NCI-H2171 (cell line): ENCODE results near the gene SPPL2A.
"Not testable (repeated sequence)": the region's sequence is repeated elsewhere in the genome, so short reads cannot be mapped to it uniquely, and the experiment has no call there.

Experiments used
- DNase-seq: peaks from one replicate; lab custom pipeline; 2025; lab: John Stamatoyannopoulos, UW

Gene SPPL2A

GRCh38 chr15:50765195-50765967 is at the start of gene SPPL2A:
Gene SPPL2A (minus strand): TSS chr15:50765706. CDS start chr15:50765533, 173 bp downstream.
- peak; percentile 86 for DNase-seq

- DNase-seq: no peak
Measured at GRCh38 chr15:50814634-50815033, 49.1 kb upstream of the SPPL2A start.

- DNase-seq: no peak
Measured at GRCh38 chr15:50813865-50814264, 48.4 kb upstream of the SPPL2A start.

- DNase-seq: no peak
Measured at GRCh38 chr15:50813089-50813488, 47.6 kb upstream of the SPPL2A start.

GRCh38 chr15:50812181-50812506 is 46.6 kb upstream of the SPPL2A start:
- DNase-seq: not testable (repeated sequence)

GRCh38 chr15:50811461-50812180 is 46.1 kb upstream of the SPPL2A start:
- DNase-seq: not testable (repeated sequence)

- DNase-seq: no peak
Measured at GRCh38 chr15:50810128-50810527, 44.6 kb upstream of the SPPL2A start.

- no peak for DNase-seq
Measured at GRCh38 chr15:50808728-50809127, 43.2 kb upstream of the SPPL2A start.

GRCh38 chr15:50803479-50804180 is 38.1 kb upstream of the SPPL2A start:
- DNase-seq: no peak

GRCh38 chr15:50800715-50801114 is 35.2 kb upstream of the SPPL2A start:
- no peak for DNase-seq

- DNase-seq: no peak
Measured at GRCh38 chr15:50798684-50799083, 33.2 kb upstream of the SPPL2A start.

GRCh38 chr15:50797926-50798325 is 32.4 kb upstream of the SPPL2A start:
- DNase-seq: no peak

- no peak for DNase-seq
Measured at GRCh38 chr15:50791486-50791885, 26.0 kb upstream of the SPPL2A start.

- no peak for DNase-seq
Measured at GRCh38 chr15:50790778-50791453, 25.4 kb upstream of the SPPL2A start.

GRCh38 chr15:50786871-50787270 is 21.4 kb upstream of the SPPL2A start:
- no peak for DNase-seq

- no peak for DNase-seq
Measured at GRCh38 chr15:50786438-50786837, 20.9 kb upstream of the SPPL2A start.

GRCh38 chr15:50783895-50784294 is 18.4 kb upstream of the SPPL2A start:
- no peak for DNase-seq

GRCh38 chr15:50783411-50783810 is 17.9 kb upstream of the SPPL2A start:
- DNase-seq: no peak

- no peak for DNase-seq
Measured at GRCh38 chr15:50778086-50778485, 12.6 kb upstream of the SPPL2A start.

GRCh38 chr15:50777042-50777441 is 11.5 kb upstream of the SPPL2A start:
- DNase-seq: no peak

GRCh38 chr15:50774450-50774849 is 8.9 kb upstream of the SPPL2A start:
- no peak for DNase-seq

- DNase-seq: no peak
Measured at GRCh38 chr15:50773389-50773788, 7.9 kb upstream of the SPPL2A start.
